HG02571 (cell line): Measurements from ENCODE around the gene OTOS.

Source experiments
- ATAC-seq: cut with Tn5 transposase; IDR thresholded peaks from one replicate; pipeline ENCODE4 v1.9.1; 2021; ENCODE audit warnings: mild to moderate bottlenecking, moderate library complexity; ENCODE audit not compliant: unreplicated experiment

Gene OTOS

DNA sequence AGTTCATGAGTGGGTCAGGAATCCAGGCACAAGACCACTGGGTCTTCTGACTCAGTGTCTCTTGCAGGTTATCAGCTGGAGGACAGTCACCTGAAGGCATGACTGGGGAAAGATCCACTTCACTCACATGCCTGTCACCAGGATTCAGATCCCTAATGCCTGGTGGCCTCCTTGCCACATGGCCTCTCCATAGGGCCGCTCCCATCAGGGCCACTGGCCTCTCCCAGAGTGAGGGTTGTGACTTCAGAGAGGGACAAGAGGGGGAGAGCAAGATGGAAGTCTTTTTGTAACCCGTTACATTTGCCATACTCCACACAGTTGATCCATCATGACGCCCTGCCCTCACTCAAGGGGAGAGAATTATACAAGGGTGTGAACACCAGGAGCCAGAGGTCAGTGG, 13.0 kb upstream of the OTOS start:
- no peak for ATAC-seq

DNA sequence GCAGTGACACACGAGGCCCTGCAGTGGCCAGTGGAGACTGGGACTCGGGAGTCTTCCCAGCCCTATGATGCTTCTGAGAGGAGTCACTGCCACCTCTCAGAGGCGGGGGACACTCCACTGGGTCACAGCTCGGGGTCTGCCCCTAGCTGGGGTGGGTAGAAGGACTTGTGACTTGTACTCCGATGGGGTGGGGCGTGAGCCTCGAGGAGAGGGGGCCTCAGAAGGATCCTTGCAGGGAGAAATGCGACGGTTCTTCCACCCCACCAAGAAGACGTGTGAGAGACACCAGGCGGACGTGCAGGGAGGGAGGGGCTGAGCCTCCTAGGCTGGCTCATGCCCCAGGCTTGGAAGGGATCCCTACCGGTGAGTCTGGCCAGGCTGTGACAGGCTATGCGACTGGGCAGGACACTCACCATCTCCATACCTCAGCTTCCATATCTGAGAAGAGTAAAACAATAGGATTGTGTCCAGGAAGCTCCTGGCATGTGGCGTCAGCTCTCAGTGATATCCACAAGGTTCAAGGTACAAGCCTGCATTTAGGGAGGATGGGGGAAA, 11.1 kb upstream of the OTOS start:
- ATAC-seq: no peak

DNA sequence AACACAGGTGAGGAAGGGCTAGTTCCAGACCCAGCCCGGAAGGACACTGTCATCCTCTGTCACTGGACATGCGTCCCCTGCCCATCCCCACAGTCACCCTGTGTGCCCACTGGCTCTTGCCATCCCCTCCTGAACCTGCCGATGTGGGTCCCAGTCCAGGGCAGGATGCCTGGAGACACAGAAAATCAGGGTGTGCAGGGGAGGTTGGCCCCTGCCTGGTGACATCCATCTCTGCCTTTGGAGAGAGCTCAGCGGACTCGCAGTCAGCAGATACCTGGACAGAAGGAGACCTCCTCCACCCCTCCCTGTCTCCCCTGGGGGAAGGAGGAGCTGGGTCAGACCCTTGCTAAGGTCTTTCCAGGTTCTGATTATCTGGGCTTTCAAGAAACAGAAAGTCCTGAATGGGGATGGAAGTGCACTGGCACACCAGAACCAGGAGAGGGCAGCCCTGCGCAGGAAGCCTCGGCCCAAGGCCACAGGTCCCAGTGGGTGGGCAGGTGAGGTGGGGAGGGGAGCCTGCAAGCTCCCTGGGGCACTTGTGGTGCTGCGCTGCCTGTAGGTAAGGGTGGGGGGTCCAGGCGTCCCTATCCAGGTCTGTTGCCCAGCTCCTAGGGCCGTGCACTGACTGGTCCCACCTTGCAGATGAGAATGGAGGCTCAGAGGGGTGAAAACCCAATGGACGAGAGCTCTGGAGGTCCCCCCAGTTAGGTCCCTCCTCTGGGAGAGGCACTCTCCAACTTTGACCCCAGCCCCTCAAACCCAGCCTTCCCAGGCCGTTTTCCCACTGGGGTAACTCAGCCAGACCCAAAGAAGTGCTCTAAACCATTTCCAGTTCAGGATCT, 9.7 kb upstream of the OTOS start:
- ATAC-seq: no peak

DNA sequence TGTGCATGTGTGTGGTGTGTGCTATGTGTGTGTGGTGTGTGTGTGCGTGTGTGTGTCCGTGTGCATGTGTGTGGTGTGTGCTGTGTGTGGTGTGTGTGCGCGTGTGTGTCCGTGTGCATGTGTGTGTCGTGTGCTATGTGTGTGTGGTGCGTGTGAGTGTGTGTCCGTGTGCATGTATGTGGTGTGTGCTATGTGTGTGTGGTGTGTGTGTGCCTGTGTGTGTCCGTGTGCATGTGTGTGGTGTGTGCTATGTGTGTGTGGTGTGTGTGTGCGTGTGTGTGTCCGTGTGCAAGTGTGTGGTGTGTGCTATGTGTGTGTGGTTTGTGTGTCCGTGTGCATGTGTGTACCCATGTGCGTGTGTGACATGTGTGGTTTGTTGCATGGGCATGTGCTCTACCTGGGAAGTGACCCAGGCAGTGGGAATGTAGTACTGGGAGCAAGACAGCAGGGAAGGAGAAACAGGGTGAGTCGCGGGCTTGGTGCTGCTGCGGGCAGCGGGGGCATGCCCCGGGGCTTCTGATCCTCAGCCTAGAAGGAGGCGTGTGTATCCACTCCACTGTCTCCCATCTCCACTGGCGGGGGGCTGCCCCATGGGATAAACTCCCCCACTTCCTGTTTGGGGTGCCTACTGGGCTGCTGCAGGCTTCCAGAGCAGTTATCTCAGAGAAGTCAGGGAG, 7.6 kb upstream of the OTOS start:
- ATAC-seq: no peak

DNA sequence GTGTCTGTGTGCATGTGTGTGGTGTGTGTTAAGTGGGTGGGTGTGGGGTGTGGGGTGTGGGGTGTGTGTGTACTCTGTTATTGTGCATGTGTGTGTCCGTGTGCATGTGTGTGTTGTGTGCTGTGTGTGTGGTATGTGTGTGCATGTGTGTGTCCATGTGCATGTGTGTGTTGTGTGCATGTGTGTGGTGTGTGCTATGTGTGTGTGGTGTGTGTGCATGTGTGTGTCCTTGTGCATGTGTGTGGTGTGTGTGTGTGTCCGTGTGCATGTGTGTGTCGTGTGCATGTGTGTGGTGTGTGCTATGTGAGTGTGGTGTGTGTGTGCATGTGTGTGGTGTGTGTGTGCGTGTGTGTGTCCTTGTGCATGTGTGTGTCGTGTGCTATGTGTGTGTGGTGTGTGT, 6.9 kb upstream of the OTOS start:
- ATAC-seq: no peak

DNA sequence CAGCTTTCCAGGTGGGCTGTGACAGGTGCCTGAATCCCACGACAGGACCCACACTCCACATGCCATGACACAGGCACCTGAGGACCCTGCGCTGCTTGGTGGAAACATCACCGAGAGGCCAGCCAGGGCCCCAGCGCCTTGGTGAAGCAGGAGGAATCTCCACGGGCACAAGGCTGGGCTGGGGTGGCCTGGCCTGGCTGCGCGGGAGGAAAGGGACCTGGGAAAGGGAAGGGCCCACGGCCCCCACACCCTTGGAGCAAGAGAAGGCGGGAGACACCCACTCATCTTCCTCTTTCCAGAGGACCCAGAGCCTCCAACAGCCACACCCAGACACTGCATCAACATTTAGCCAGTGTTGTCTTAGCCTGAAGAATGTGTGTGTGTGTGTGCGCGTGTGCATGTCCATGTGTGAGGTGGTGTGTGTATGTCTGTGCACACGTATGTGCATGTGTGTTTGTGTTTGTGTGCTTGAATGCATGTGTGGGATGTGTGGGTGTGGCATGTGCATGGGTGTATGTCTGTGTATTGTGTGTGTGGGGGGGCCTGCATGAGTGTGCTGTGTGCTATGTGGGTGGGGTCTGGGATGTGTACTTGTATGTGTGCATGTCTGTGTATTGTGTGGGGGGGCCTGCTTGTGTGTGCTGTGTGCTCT, 6.3 kb upstream of the OTOS start:
- no peak for ATAC-seq

DNA sequence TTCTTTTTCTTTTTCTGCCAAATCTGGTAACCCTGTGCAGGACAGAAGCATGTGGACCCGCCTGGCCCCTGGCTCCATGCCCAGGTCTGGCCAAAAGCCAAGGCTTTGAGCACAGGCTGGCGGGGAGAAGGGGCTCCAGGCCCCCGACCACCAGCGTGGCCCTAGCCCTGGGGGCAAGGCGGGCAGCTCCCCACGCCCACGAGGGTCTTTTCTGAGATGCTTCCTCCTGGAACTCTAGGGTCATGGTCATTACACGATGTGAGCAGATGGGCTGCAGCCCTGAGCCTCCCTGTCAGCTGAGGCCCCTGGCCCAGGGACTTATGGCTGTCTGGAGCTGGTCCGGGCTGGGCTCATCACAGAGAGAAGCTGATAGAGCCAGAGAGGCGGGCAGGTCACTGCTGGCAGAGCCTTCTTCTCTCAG, 5.7 kb upstream of the OTOS start:
- no peak for ATAC-seq

DNA sequence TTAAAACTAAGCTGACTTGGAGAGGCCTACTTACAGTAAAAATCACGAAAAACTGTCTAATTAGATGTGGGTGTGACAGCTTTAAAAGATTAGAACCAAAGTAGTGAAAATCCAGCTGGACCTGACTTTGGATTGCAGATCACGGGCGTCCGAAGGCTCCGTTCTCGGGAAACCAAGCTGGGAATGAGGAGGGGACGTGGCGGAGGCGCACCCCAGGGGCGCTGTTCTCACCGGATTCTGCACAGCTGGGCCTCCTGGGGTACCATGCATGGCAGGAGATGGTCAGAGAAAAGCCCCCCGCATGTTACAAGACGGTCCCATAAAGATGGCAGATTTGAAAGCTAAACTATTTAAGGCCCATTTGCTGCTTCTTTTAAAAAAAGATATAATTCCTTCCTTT, 5.0 kb upstream of the OTOS start:
- no peak for ATAC-seq

DNA sequence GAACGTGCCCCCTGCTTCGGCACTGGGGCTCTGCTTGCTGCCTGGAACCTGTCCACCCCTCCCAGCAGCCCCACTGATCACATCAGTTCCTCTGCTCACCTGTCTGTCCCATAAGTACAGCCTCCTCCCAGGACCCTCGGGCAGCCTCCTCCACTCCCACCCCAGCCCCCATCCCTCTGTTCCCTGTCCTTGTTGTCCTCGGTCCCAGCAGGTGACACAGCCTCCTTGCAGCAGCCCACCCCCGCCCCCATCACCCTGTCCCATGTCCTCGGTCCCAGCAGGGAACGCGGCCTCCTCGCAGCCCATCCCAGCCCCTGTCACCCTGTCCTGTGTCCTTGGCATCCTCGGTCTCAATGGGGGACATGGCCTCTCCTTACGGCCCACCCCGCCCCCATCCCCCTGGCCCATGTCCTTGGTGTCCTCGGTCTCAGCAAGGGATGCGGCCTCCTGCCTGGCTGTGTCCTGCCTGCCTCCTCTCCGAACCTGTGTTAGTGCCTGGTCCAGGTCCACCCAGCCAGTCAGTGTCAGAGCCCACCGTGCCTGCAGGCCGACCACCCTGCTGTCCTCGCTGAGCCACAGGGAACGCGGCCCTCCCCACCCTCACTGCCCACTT, 4.3 kb upstream of the OTOS start:
- ATAC-seq: no peak

DNA sequence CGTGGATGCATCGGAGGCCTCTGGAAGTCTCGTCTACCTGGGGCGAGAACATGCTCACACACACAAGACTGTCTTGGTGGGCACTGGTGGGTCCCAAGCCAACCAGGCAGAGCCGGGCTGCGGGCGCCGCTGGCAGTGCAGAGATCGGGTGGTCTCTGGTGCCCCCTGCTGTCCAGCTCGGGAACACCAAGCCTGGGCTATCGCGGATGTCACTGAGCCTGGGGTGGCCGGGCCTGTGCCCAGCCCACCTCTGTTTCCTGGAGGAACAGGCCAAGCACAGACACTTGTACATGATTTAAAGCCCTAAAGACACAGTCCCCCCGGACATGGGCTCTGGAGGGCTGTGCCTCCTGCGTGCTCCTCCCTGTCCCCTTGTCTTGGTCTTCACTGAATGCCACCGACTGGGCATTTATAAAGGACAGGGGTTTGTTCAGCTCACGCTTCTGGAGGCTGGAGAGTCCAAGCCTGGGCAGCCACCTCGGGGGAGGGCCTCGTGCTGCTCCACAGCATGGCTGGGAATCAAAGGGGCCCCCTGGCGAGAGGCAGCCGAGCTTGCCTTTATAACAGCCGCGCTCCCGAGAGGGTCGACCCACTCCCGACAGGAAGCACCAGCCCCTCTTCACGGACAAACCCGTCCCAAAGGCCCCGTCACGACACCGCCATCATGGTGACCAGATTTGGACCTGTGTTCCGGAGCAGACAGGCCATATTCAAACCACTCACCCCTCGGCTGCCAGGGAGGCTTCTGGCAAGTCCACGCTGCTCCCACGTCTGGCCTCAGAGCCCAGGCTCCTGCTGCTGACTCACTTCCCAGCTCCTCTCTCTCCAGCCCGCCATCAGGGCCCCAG, 3.6 kb upstream of the OTOS start:
- no peak for ATAC-seq

DNA sequence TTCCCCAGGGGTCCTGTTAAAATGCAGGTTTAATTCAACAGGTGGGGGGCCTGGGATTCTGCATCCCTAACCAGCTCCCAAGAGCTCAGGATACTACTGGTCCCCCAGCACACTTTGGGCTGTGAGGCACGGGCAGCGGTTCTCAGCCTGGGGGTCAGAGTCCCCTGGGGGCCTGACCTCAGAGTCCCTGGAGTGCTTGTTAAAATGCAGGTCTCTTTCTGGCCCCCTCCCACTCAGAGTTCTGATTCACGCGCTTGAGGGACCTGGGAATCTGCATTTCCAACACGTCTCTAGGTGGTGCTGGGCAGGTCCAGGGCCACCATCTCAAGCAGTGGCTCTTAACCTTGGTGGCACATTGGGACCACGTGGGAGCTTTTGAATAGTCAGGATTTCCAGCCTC, 2.8 kb upstream of the OTOS start:
- no peak for ATAC-seq

DNA sequence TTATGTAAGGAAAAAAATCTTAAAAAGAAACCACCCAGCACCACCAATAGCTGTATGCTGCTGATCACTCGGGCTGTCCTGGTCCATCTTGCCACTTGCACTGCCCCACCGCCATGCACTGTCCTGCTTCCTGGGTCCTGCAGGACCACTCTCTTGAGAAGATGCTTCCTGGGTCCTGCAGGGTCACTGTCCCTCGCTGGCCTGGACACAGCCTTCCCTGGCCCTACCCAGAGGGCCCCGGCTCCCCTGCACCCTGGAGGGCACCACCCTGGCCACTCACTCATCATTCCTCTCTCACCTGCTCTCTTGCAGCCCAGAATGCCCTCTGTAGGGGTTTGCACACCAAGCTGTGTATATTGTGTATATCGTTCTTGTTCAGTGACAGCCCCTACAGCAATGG, 2.4 kb upstream of the OTOS start:
- no peak for ATAC-seq

DNA sequence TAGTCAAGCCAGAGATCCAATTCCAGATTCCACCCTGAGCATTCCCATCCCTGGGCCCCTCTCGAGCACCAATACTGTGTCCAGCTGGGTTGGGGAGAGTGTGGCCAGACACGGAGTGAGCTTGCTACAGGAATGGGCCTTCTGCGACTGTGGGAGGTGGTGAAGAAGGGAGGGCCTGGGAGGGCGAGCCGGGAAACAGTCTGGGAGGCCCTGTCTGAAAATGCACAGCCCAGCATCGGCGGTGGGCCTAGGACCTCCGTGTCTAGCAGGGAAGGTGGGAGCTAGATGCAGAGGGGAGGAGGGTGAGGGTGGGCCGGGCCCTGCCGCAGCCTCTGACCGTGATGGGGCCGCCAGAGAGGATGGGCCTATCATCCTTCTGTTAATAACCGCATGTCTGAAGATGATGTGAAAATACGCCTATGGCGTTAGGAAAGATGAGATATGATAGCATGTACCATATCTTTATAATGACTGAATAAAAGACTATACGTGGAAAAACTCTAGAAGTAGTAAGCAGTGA, 1.9 kb upstream of the OTOS start:
- no peak for ATAC-seq

DNA sequence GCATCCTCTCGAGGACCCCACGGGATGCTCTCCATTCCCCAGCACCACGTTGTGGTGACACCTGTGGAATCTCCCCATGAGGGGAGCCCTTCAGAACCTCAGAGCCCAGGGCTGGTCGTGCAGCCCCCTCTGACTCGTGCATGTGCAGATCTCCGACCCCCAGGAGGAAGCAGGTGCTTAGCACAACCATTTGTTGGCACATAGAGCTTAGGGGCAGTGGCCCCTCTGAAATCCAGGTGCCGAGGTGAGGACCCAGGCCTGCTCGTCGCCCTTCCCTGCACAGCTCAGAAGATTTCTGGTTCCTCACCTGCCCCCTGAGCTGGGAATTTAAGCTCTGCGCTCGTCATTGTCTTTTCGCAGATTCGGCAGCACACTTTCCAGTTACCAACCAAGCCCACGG, 1.3 kb upstream of the OTOS start:
- ATAC-seq: no peak

DNA sequence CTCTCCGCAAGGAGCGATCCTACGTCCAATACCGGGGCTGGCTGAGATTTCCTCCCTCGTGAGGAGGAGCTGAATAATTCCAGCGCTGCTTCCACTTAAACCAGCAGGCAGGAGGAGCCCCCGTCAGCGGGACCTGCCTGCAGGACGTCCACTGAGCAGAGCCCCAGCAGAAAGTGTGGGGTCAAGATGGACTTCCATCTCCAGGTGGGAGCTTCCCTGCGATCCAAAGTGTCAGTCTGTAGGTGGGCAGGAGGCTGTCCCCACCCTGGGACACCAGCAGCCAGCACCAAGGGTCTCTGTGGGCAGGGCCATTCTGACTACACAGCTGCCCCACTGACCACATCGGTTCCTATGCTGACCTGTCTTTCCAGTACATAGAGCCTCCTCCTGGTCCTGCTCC, 462 bp upstream of the OTOS start:
- no peak for ATAC-seq

DNA sequence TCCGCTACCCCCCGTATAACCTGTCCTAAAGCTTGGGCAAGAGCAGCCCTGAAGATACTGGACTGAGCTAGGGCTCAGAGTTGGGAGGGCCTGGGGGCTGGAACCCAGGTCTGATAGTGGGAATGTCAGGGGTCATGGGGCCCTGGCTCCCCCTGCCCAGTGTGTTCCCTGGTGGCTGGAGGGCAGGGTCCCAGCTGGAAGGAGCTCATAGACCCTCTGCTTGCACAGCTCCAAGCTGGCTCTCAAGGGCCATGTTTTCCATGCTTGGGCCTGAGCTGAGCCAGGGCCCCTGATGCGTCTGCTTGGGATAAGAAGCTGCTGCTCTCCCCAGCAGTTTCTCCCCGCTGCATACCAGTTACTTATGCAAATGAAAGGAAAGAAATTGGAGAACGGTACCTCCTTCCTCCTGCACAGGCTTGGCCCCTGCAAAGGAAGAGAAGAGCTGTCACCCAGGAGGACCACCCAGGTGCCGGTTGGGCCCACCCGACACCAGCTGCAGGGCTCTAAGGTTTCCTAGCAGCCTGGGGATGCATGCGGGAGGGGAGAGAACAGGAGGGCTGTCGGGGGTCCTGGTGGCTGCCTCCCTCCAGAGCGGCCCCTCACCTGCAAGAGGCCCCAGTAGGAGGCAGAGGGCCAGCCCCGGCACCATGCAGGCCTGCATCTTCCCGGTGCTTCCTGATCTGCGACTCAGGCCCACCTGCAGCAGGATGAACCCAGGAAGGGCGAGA, 628 bp downstream of the OTOS start:
- no peak for ATAC-seq

DNA sequence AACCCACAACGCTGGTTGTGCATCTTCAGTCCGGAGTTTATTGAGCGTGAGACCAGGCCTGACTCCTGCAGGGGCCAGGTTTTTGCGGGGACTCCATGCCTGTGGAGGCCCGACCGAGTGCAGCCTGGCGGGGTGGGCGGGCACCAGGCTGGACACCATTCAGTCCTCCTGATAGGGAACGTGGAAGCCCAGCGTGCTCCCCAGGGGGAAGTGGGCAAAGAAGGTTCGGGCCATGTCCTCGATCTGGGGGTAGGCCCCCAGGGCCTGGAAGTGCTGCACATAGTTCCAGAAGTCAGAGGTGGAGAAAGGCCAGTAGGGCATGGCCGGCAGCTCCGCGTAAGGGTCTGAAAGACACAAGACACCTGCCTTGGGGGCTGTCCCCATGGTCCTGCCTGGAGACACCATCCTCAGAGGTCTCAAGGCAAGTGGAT, 1.4 kb downstream of the OTOS start:
- no peak for ATAC-seq

DNA sequence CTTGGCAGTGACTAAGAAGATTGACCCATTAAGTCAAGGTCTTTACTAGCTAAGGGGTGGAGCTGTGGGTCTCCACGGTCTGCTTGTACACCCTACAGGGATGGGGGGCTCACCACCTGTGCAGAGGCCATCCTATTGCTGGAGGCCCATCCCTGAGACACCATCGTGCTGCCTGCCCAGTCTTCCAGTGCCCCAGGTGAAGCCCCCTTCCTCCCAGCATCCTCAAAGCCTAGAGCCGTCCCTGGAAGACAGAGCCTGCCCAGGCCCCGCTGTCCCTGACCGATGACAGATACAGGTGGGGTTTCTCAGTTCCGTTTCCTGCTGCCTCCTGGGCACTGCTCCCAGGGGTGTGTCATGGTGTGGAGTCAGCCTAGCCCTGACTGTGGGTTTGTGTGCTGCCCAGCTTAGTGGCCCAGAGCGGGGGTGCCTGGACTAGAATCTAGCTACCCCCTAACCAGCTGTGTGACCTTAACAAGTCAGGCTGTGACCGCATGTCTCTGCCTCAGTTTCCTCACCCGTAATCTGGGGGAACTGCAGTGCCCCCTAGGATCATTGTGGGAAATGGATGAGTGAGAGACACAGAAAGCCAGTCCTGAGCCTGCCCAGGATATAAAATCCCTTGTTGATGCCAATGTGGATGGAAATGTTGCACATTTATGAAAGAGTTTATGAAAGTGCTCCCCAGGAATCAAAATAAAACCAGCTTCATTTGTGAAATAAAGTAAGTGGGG, 2.0 kb downstream of the OTOS start:
- ATAC-seq: no peak
